Common myeloid progenitor, CD34-positive (primary cell): ENCODE data around the gene PDE12. TPM values are rescaled to one million over a fixed set of nuclear protein-coding genes. Genes with fewer than 3 reads are reported as not detected.

Source experiments
- CTCF ChIA-PET: fragments of 350-600 bp; sonication (Branson Sonifier 250); formaldehyde crosslinking; loops from one replicate; lab custom pipeline; 2021; ENCODE audit warnings: antibody characterized with exemption; lab: Charles Lee
- POLR2A ChIA-PET: fragments of 350-600 bp; sonication (Branson Sonifier 250); formaldehyde crosslinking; loops from one replicate; lab custom pipeline; 2021; ENCODE audit warnings: antibody characterized with exemption; lab: Charles Lee
- DNase-seq, 3 donors: peaks; one replicate each; pipeline versions ENCODE4 v3.0.0 to v3.0.0-alpha.2; 2013
- H3K27ac ChIP-seq, 2 experiments: 1 replicate in 1 of 2; 2 replicates in 1 of 2; pipeline ENCODE4 v1.7.0; 2013; ENCODE audit warnings: inconsistent platforms in 2 of 2, low read length in 2 of 2, mild to moderate bottlenecking in 2 of 2, low read depth in 1 of 2, moderate library complexity in 1 of 2; ENCODE audit not compliant: severe bottlenecking in 2 of 2, insufficient read depth in 1 of 2, poor library complexity in 1 of 2
- H3K27me3 ChIP-seq, 5 experiments: replicated peaks in 2 of 5; 1 replicate in 3 of 5; 2 replicates in 2 of 5; pipeline versions ENCODE4 v1.6.1 to v1.7.0; 2013; ENCODE audit warnings: low read length in 4 of 5, mild to moderate bottlenecking in 2 of 5, moderate library complexity in 2 of 5, inconsistent platforms in 1 of 5; ENCODE audit not compliant: insufficient read depth in 5 of 5, control insufficient read depth in 4 of 5
- H3K36me3 ChIP-seq, 4 experiments: 1 replicate in 2 of 4; 2 replicates in 2 of 4; pipeline versions ENCODE4 v1.6.1 to v1.7.0; 2013; ENCODE audit warnings: low read length in 3 of 4, control low read depth in 1 of 4, mild to moderate bottlenecking in 1 of 4; ENCODE audit not compliant: control insufficient read depth in 4 of 4, insufficient read depth in 4 of 4
- H3K4me1 ChIP-seq, 4 experiments: 1 replicate in 3 of 4; 2 replicates in 1 of 4; pipeline versions ENCODE4 v1.6.1 to v1.7.1; 2013; ENCODE audit warnings: low read length in 3 of 4, mild to moderate bottlenecking in 3 of 4, control low read depth in 1 of 4, inconsistent platforms in 1 of 4, moderate library complexity in 1 of 4; ENCODE audit not compliant: control insufficient read depth in 4 of 4, insufficient read depth in 4 of 4; ENCODE audit errors: control extremely low read depth in 1 of 4
- H3K4me3 ChIP-seq, 7 experiments: 1 replicate in 4 of 7; 2 replicates in 3 of 7; pipeline versions ENCODE4 v1.5.1 to v1.7.0; 2013; ENCODE audit warnings: mild to moderate bottlenecking in 7 of 7, low read length in 6 of 7, moderate library complexity in 6 of 7, inconsistent platforms in 2 of 7, low read depth in 2 of 7, control low read depth in 1 of 7; ENCODE audit not compliant: insufficient read depth in 4 of 7, control insufficient read depth in 1 of 7; ENCODE audit errors: extremely low read depth in 1 of 7
- H3K9me3 ChIP-seq, 5 experiments: 1 replicate in 4 of 5; 2 replicates in 1 of 5; pipeline versions ENCODE4 v1.6.1 to v1.7.1; 2013; ENCODE audit warnings: low read length in 4 of 5, mild to moderate bottlenecking in 2 of 5, inconsistent platforms in 1 of 5, low read depth in 1 of 5, moderate library complexity in 1 of 5; ENCODE audit not compliant: control insufficient read depth in 4 of 5, insufficient read depth in 2 of 5; ENCODE audit errors: control extremely low read depth in 1 of 5
- WGBS: methylation state at CpG from one replicate; pipeline ENCODE4 v1.1.5; 2013; ENCODE audit not compliant: insufficient coverage; 5-methylcytosine and 5-hydroxymethylcytosine counted together
- polyA plus RNA-seq: library from polyadenylated mRNA; unstranded; fragments of 120-200 nt; gene quantifications from one replicate; pipeline ENCODE4 v1.2.1, GENCODE V29; 2013

Gene PDE12, protein sequence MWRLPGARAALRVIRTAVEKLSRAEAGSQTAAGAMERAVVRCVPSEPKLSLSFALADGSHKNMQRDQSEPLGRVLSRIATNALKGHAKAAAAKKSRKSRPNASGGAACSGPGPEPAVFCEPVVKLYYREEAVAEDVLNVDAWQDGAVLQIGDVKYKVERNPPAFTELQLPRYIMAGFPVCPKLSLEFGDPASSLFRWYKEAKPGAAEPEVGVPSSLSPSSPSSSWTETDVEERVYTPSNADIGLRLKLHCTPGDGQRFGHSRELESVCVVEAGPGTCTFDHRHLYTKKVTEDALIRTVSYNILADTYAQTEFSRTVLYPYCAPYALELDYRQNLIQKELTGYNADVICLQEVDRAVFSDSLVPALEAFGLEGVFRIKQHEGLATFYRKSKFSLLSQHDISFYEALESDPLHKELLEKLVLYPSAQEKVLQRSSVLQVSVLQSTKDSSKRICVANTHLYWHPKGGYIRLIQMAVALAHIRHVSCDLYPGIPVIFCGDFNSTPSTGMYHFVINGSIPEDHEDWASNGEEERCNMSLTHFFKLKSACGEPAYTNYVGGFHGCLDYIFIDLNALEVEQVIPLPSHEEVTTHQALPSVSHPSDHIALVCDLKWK
- 9.3 TPM for polyA plus RNA-seq

DNA sequence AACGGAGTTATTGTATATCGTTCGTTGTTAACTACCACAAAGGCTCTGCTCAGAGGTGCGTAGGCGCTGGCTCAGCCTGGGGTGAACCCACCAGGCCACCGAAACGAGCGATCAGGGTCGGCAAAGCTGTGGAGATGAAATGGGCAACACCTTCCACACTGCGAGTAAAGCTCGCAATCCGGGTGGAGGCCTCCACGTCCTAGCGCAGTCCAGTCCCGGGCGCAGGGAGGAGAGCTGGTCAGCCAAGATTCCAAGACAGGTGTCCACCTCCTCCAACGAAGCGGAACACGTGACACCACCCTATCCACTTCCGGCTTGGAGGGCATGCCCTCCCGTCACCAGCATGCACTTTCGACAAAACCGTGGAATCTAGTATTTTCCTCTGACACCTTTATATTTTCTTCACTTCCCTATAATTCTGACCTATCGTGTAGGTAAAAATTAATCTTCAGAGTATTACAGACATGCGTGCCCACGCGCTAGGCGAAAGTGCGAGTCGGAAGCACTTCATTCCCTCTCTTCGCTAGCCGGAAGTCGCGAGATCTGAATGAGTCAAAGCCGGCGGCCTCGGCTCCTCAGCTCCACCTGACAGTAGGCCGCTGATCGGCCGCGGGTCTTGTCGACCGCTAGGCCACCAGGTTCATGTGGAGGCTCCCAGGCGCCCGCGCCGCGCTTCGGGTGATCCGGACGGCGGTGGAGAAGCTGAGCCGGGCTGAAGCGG is at the start of gene PDE12:
PDE12 (plus strand) TSS at position 537 of the 721 bp plus-strand sequence; CDS start at position 643, 106 bp downstream.
- Histone ChIP-seq H3K36me3 (peaks cover 3 to 14% (median 6%) of the 10 kb centered on the region in 4 experiments), H3K4me3 (peak within 1 kb of the TSS; percentile 58 to 94 (median 81)), H3K27ac (peak within 1 kb of the TSS; percentile 96 to 98), H3K4me1 (peaks cover 8 to 31% (median 26%) of the 10 kb centered on the region in 4 experiments), H3K27me3 (no peaks in the 10 kb centered on the region), H3K9me3 (no peaks in the 10 kb centered on the region)
- 0% methylated on average over 38 of the region's 54 CpGs for WGBS
- CTCF ChIA-PET = interaction anchor here (0.5 to 3.1 kb wide), 8 partner anchors 12 to 548 kb away, joined by 3 to 12 read pairs (median 3); no protein-coding TSS in a partner anchor
- DNase-seq = peak; percentile 90 to 94 (median 92)
- POLR2A ChIA-PET = interaction anchor here (1.6 to 2.0 kb wide), 2 partner anchors 41 to 116 kb away, joined by 4 to 13 read pairs; partner anchors contain the start of gene ARF4

- POLR2A ChIA-PET = no interaction called here
These were observed 43.9 kb upstream of the PDE12 start for GRCh38 chr3:57512166-57512565.

GRCh38 chr3:57518276-57518915 is 37.7 kb upstream of the PDE12 start:
- DNase-seq = peak in 2 of 3 donors; percentile 45 to 56
- Histone ChIP-seq H3K36me3 (no peaks in the 10 kb centered on the region), H3K27ac (no peak overlapping the region), H3K4me3 (no peak overlapping the region), H3K27me3 (no peaks in the 10 kb centered on the region), H3K9me3 (no peaks in the 10 kb centered on the region), H3K4me1 (peaks cover 0 to 5% (median 1%) of the 10 kb centered on the region in 4 experiments)
- ChIA-PET CTCF (interaction anchor here (0.8 to 1.1 kb wide), 2 partner anchors 11 to 15 kb away, joined by 3 read pairs; no protein-coding TSS in a partner anchor), POLR2A (no interaction called here)
- 45% methylated on average over 3 of the region's 3 CpGs for WGBS

More at GRCh38 chr3:57512166-57512565, 43.9 kb upstream of the PDE12 start:
- H3K4me3 ChIP-seq = peak overlapping the region in 1 of 7 experiments; percentile 10
- H3K27me3 ChIP-seq = no peaks in the 10 kb centered on the region
- CTCF ChIA-PET = interaction anchor here (0.7 kb wide), 1 partner anchor 387 kb away, joined by 4 read pairs; no protein-coding TSS in a partner anchor
- no peaks in the 10 kb centered on the region for H3K9me3 ChIP-seq
- DNase-seq = peak in 2 of 3 donors; percentile 45 to 52
- WGBS = 94% methylated on average over 2 of the region's 2 CpGs
- no peaks in the 10 kb centered on the region for H3K36me3 ChIP-seq
- H3K4me1 ChIP-seq = peaks cover 0 to 2% (median under 1%) of the 10 kb centered on the region in 4 experiments
- H3K27ac ChIP-seq = no peak overlapping the region

DNA sequence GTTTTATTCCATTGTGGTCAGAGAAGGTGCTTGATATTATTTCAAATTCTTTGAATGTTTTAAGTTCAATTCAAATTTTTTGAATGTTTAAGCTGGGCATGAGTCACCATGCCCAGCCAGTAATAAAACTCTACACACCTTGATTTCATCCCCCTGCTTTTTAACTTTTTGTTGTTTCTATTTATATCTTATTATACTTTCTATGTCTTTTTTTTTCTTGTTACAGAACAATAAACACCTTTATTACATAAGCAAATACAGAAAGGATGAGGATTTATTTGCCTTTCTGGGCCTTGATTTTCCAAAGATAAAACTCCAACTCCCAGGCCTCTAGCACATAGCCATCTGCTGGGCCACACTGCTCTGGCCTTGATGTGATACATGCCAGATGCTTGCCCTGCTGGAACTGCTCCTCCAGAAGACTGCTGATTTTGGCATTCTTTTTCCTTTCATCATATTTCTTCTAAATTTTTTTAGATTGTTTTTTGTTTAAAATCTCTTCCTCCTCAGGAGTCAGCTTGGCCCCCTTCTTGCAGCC is 25.9 kb upstream of the PDE12 start:
- CTCF ChIA-PET = interaction anchor here (0.7 kb wide), 1 partner anchor 35 kb away, joined by 3 read pairs; no protein-coding TSS in a partner anchor

GRCh38 chr3:57538465-57538864 is 17.6 kb upstream of the PDE12 start:
- DNase-seq = no peak
- no peak overlapping the region for H3K27ac ChIP-seq
- H3K36me3 ChIP-seq = no peaks in the 10 kb centered on the region
- ChIA-PET CTCF (interaction anchor here (1.3 kb wide), 1 partner anchor 18 kb away, joined by 3 read pairs; the partner anchor contains the start of gene PDE12), POLR2A (no interaction called here)
- H3K4me3 ChIP-seq = no peak overlapping the region
- H3K27me3 ChIP-seq = no peaks in the 10 kb centered on the region
- 97% methylated on average over 3 of the region's 3 CpGs for WGBS
- H3K9me3 ChIP-seq = no peaks in the 10 kb centered on the region
- no peaks in the 10 kb centered on the region for H3K4me1 ChIP-seq

More for the DNA sequence above, 25.9 kb upstream of the PDE12 start:
- H3K4me1 ChIP-seq = no peaks in the 10 kb centered on the region
- no peaks in the 10 kb centered on the region for H3K9me3 ChIP-seq
- POLR2A ChIA-PET = no interaction called here
- DNase-seq = no peak
- H3K4me3 ChIP-seq = no peak overlapping the region
- H3K27me3 ChIP-seq = no peaks in the 10 kb centered on the region
- no peak overlapping the region for H3K27ac ChIP-seq
- no peaks in the 10 kb centered on the region for H3K36me3 ChIP-seq
